Measurements from ENCODE around the gene HDAC9.

HDAC9 gene

GRCh38 chr7:18913106-18913505 lies 417.6 kb downstream of the HDAC9 start (continued):
- TF ChIP-seq ZSCAN18 (tag by site-specific recombination; IDR thresholded peaks at IDR 0.05) (no peak), ZNF354C (tag by site-specific recombination; IDR thresholded peaks at IDR 0.05; ENCODE audit: borderline replicate concordance, low read depth) (no peak), ZNF155 (tag by site-specific recombination; IDR thresholded peaks at IDR 0.05) (no peak), ZNF596 (tag by site-specific recombination; IDR thresholded peaks at IDR 0.05) (no peak)
- TF ChIP-seq, protein P1, sequence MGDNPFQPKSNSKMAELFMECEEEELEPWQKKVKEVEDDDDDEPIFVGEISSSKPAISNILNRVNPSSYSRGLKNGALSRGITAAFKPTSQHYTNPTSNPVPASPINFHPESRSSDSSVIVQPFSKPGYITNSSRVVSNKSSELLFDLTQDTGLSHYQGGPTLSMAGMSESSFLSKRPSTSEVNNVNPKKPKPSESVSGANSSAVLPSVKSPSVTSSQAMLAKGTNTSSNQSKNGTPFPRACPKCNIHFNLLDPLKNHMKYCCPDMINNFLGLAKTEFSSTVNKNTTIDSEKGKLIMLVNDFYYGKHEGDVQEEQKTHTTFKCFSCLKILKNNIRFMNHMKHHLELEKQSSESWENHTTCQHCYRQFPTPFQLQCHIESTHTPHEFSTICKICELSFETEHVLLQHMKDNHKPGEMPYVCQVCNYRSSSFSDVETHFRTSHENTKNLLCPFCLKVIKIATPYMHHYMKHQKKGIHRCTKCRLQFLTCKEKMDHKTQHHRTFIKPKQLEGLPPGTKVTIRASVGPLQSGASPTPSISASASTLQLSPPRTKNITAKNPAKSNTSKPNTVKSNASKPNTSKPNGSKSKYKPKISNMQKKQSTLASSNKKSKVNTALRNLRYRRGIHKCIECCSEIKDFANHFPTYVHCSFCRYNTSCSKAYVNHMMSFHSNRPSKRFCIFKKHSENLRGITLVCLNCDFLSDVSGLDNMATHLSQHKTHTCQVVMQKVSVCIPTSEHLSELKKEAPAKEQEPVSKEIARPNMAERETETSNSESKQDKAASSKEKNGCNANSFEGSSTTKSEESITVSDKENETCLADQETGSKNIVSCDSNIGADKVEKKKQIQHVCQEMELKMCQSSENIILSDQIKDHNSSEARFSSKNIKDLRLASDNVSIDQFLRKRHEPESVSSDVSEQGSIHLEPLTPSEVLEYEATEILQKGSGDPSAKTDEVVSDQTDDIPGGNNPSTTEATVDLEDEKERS (tag by site-specific recombination; IDR thresholded peaks at IDR 0.05): no peak

GRCh38 chr7:18916826-18917225 lies 421.3 kb downstream of the HDAC9 start:
- Histone ChIP-seq H3K27ac (ENCODE audit: extremely low read depth, low read depth, low read length) (no peak overlapping the region), H3K4me3 (ENCODE audit: low read depth, low read length) (no peak overlapping the region), H3K4me1 (ENCODE audit: control insufficient read depth, insufficient read depth, low read length) (no peaks in the 10 kb centered on the region), H3K36me3 (ENCODE audit: control insufficient read depth in 2 of 2, insufficient read depth in 1 of 2, low read length in 2 of 2) (no peaks in the 10 kb centered on the region), H3K9me3 (ENCODE audit: control insufficient read depth, insufficient read depth, low read depth, low read length) (no peaks in the 10 kb centered on the region)
- ChIA-PET POLR2A (no interaction called here), CTCF (interaction anchor here (0.7 kb wide), 1 partner anchor 34 kb away, joined by 4 read pairs; no protein-coding TSS in a partner anchor)
- no peak for TF ChIP-seq ZNF621 (tag by site-specific recombination; IDR thresholded peaks at IDR 0.05)
- TF ChIP-seq ZSCAN5A (tag by site-specific recombination; IDR thresholded peaks at IDR 0.05): no peak
- TF ChIP-seq ZNF792 (tag by site-specific recombination; IDR thresholded peaks at IDR 0.05): no peak
- no peak for TF ChIP-seq ZNF596 (tag by site-specific recombination; IDR thresholded peaks at IDR 0.05)
- no peak for TF ChIP-seq ZNF174 (tag by site-specific recombination; IDR thresholded peaks at IDR 0.05)
- TF ChIP-seq, protein P2, sequence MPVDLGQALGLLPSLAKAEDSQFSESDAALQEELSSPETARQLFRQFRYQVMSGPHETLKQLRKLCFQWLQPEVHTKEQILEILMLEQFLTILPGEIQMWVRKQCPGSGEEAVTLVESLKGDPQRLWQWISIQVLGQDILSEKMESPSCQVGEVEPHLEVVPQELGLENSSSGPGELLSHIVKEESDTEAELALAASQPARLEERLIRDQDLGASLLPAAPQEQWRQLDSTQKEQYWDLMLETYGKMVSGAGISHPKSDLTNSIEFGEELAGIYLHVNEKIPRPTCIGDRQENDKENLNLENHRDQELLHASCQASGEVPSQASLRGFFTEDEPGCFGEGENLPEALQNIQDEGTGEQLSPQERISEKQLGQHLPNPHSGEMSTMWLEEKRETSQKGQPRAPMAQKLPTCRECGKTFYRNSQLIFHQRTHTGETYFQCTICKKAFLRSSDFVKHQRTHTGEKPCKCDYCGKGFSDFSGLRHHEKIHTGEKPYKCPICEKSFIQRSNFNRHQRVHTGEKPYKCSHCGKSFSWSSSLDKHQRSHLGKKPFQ (tag by site-specific recombination; IDR thresholded peaks at IDR 0.05): no peak
- no peak for TF ChIP-seq SETDB1 (IDR thresholded peaks at IDR 0.05; ENCODE audit: insufficient read length, low read length)
- no peak for TF ChIP-seq ZNF280C (tag by site-specific recombination; IDR thresholded peaks at IDR 0.05)
- TF ChIP-seq ZNF433 (tag by site-specific recombination; IDR thresholded peaks at IDR 0.05; ENCODE audit: low read depth): no peak
- TF ChIP-seq ZNF175 (tag by site-specific recombination; IDR thresholded peaks at IDR 0.05): no peak
- TF ChIP-seq PRDM2 (tag by site-specific recombination; IDR thresholded peaks at IDR 0.05; ENCODE audit: borderline replicate concordance): no peak
- TF ChIP-seq ZNF155 (tag by site-specific recombination; IDR thresholded peaks at IDR 0.05): no peak
- TF ChIP-seq ZSCAN23 (tag by site-specific recombination; IDR thresholded peaks at IDR 0.05): no peak
